AG09319 (cell line): ENCODE results near the gene TIGD2.

ENCODE experiments used
- DNase-seq: peaks from one replicate; pipeline ENCODE4 v3.0.0-alpha.2; 2010; ENCODE audit warnings: low read depth; ENCODE audit errors: extremely low read depth
- TF ChIP-seq, protein P1 (sequence below): IDR thresholded peaks from 2 replicates; pipeline ENCODE4 v1.5.1; 2011; ENCODE audit warnings: low read depth, mild to moderate bottlenecking, inconsistent platforms, low read length, moderate library complexity

The TIGD2 gene

DNA sequence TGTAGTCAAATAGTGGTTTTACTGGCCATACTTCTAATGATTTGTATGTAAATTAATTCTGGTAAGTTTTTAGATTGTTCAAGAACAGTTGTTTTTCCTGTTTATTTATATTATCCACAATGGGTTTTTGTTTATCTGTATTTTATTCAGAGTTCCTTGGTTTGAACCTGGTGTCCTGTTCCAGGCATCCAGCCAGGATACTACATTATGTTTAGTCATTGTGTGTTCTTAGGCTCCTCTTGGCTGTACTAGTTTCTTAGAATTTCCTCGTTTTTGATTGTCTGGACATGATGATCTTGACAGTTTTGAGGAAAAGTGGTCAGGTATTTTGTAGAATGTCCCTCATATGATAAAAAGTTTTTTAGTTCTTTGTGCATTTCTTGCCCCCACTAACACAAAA, 7.8 kb downstream of the TIGD2 start:
- no peak for DNase-seq
- TF ChIP-seq, protein P1, sequence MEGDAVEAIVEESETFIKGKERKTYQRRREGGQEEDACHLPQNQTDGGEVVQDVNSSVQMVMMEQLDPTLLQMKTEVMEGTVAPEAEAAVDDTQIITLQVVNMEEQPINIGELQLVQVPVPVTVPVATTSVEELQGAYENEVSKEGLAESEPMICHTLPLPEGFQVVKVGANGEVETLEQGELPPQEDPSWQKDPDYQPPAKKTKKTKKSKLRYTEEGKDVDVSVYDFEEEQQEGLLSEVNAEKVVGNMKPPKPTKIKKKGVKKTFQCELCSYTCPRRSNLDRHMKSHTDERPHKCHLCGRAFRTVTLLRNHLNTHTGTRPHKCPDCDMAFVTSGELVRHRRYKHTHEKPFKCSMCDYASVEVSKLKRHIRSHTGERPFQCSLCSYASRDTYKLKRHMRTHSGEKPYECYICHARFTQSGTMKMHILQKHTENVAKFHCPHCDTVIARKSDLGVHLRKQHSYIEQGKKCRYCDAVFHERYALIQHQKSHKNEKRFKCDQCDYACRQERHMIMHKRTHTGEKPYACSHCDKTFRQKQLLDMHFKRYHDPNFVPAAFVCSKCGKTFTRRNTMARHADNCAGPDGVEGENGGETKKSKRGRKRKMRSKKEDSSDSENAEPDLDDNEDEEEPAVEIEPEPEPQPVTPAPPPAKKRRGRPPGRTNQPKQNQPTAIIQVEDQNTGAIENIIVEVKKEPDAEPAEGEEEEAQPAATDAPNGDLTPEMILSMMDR = no peak

DNA sequence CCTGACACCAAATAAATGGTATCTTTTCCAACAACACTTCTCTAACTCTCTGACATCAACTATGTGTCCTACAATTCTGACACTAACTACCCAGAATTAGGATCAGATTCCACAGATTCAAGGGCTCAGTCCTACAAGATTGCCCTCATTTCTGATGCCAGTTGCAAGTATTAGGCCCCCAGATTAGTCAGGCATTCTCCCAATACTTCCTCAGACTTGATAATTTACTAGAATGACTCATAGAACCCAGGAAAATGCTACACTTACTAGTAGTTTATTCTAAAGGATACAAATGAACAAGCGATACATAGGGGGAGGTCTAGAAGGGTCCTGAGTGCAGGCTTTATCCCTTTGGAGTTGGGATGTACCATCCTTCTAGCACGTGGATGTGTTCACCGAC, 8.5 kb downstream of the TIGD2 start:
- no peak for DNase-seq
- TF ChIP-seq, protein P1 = no peak

DNA sequence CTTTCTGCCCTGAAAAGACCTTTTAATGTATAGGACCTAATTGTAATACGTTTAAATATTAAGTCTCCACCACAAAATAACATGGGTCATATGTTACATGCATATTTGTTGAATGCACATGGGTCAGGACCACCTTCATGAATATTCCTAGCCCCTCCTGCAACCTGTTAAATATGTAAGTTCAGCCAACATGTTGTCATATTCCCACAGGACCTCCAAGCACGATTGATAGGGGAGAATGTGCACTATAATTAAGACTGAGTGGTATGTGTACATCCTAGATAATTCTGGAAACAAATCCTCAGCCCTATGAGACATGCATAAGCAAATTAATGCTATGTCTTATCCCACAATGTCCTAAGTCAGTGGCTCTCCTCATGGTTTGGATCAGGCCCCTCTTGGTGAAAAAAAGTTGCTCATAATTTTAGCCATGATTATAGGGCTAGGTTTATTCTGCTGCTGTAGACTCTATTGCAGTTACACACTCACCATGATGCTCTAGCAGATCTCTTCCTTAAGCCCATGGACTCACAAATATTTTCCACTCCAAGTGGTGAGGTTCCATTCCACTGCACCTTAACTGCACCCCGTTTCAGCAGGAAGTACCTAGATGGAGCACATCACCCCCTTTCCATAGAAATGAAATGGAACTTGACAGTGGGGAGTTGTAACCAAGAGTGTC, 10.2 kb downstream of the TIGD2 start:
- TF ChIP-seq, protein P1 = no peak
- no peak for DNase-seq

DNA sequence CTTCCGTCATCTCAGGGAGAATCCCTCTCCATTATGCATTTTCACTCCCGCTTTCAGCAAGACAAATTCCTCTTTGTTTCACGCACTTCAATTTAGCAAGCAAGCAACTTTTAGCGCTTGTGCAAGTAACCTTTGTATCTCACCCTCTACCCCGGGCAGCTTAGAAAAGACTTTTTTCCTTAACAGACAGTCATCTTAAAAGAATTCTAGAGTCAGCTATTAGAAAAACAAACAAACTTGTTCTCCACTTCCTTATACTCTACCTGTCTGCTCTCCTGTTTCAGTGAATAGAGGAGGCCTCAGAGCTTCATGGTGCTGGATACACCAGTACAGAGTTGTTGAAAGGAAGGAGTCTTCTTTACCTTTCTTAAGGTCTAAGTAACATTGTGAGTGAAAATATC, 12.1 kb downstream of the TIGD2 start:
- TF ChIP-seq, protein P1 = no peak
- DNase-seq = no peak

DNA sequence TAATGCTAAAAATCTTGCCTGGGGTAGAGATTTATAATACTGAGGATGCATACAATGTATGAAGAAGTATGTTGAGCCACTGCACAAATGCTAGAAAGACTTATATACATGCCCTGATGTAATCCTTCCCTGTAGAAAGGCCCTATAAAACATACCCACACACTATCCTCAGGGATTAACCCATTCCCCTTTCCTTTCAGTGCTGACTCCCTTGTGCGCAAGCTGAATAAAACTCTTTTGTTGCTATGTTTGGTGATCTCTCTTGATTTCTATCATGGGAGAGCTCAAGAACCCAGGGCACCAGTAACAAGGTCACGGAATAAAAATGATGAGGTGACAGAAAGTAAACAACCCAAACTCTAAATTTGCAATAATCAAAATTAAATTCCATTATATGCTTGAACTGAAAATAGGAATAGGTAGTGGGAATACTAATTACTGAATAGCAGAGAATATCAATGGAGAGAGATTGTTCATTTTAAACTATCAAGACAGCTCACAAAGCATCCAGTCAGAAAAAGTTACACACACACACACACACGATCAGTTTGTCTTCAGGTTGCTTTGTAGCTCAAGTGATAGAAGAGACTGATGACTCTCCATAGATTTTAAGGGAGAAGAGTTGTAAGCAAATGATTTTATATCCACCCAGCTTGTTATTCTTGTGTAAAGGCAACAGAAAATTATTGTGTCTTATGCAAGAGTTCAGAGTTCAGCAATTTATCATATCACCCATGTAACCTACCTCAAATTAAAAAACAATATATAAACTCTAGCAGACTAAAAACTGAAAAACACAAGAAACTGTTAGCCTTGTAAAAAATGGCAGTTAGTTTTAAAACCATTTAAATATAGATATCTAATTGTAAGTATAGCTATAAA, 14.8 kb downstream of the TIGD2 start:
- no peak for DNase-seq
- TF ChIP-seq, protein P1 = no peak

DNA sequence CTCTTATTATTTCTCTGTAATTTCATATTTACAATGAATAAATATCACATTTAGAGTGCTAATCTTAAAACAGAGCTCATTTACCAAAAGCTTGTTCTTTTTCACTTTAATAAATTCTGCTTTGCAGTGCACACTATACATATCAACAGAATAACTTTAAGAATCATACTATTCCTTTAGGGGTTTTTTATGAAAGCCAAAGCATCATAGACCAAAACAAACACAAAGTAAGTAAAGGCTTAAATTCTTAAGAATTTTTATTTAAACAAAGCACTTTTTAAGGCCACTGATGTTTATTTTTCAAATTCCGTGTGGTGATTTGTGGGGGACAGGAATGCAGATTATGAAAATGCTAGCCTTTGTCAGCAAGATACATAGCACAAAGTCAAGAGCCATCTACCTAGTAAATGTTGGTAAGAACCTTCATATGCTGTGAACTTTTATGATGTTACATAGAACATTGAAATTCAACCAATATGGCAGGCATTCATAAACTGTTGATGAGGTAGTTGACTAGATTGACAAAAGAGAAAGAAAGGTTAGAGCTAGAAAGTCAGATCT, 17.8 kb downstream of the TIGD2 start:
- TF ChIP-seq, protein P1 = no peak
- DNase-seq = no peak
